Measurements from ENCODE around the gene GAPDHS. TPM values are rescaled to one million over a fixed set of nuclear protein-coding genes. Genes with fewer than 3 reads are reported as not detected.

GAPDHS gene
- total and polyA plus RNA-seq, 2 of the 4 experiments (the other 2 are of a cell fraction) = not detected

GRCh38 chr19:35563207-35563829, 30.1 kb downstream of the GAPDHS start, which contains the start of gene ATP4A:
Gene ATP4A, minus strand, starts transcription at chr19:35563658. Its CDS starts 29 bp downstream, at chr19:35563629.
- H3K36me3 ChIP-seq (ENCODE audit: control insufficient read depth, insufficient read depth, low read length) = no peaks in the 10 kb centered on the region
- H3K4me2 ChIP-seq (ENCODE audit: low read depth, low read length) = no peak within 1 kb of the TSS
- ChIA-PET POLR2A (ENCODE audit: unreplicated experiment) (no interaction called here), CTCF (no interaction called here)
- H3K4ac ChIP-seq (ENCODE audit: low read depth, low read length) = no peak within 1 kb of the TSS
- H4K5ac ChIP-seq (ENCODE audit: low read depth, low read length) = no peak within 1 kb of the TSS
- no peak within 1 kb of the TSS for H4K8ac ChIP-seq (ENCODE audit: low read depth in 2 of 2, low read length in 2 of 2)
- H3K27ac ChIP-seq (ENCODE audit: insufficient read depth, low read length) = no peak within 1 kb of the TSS
- H2BK5ac ChIP-seq (ENCODE audit: low read depth, low read length, poor library complexity, severe bottlenecking) = no peak within 1 kb of the TSS
- TF ChIP-seq POLR2A (IDR thresholded peaks at IDR 0.05; ENCODE audit: low read depth, low read length) (no peak), ELK1 (IDR thresholded peaks at IDR 0.05; ENCODE audit: borderline replicate concordance, low read depth, low read length) (no peak), CHD1 (IDR thresholded peaks at IDR 0.05; ENCODE audit: low read depth, low read length) (no peak), SMC3 (IDR thresholded peaks at IDR 0.05; ENCODE audit: low read depth, low read length) (no peak), BHLHE40 (IDR thresholded peaks at IDR 0.05; ENCODE audit: low read depth, low read length) (no peak), CEBPB (IDR thresholded peaks at IDR 0.05; ENCODE audit: low read depth, low read length) (no peak), MAZ (IDR thresholded peaks at IDR 0.05; ENCODE audit: borderline replicate concordance, low read depth, low read length) (no peak), CTCF (conservative IDR thresholded peaks at IDR 0.05; ENCODE audit: low read depth, low read length) (no peak), RFX5 (IDR thresholded peaks at IDR 0.05; ENCODE audit: low read depth, low read length) (no peak), RAD21 (IDR thresholded peaks at IDR 0.05; ENCODE audit: low read length) (no peak), MAFK (IDR thresholded peaks at IDR 0.05; ENCODE audit: low read depth, low read length) (no peak), RCOR1 (IDR thresholded peaks at IDR 0.05; ENCODE audit: insufficient replicate concordance, low read length) (no peak), FOS (IDR thresholded peaks at IDR 0.05; ENCODE audit: low read depth, low read length) (no peak), MXI1 (IDR thresholded peaks at IDR 0.05; ENCODE audit: borderline replicate concordance, low read depth, low read length) (no peak), USF2 (IDR thresholded peaks at IDR 0.05; ENCODE audit: low read depth, low read length) (no peak), NFE2L2 (IDR thresholded peaks at IDR 0.05; ENCODE audit: low read depth, low read length) (no peak)
- H3K4me3 ChIP-seq (ENCODE audit: insufficient read depth, low read depth, low read length) = no peak within 1 kb of the TSS
- in situ Hi-C loops (cut with MboI; ENCODE audit: low sequenced_read_pairs) (no loop called here), intact Hi-C loops (cut with micrococcal nuclease) (no loop called here), dilution Hi-C loops (cut with HindIII; ENCODE audit: low sequenced_read_pairs, unreplicated experiment) (no loop called here)
- no peak within 1 kb of the TSS for H3K14ac ChIP-seq (replicated peaks; ENCODE audit: low read depth, low read length)
- peaks cover 35% of the 10 kb centered on the region for H3K27me3 ChIP-seq (ENCODE audit: control insufficient read depth, insufficient read depth, low read length)
- no peak within 1 kb of the TSS for H2AK5ac ChIP-seq (ENCODE audit: low read depth, low read length)
- H3K9ac ChIP-seq (ENCODE audit: low read depth, low read length) = no peak within 1 kb of the TSS
- no peak within 1 kb of the TSS for H2AFZ ChIP-seq (replicated peaks; ENCODE audit: low read length, poor library complexity)
- no peak for DNase-seq
- H3K79me1 ChIP-seq (ENCODE audit: low read depth in 1 of 2, low read length in 2 of 2) = no peaks in the 10 kb centered on the region
- no peak within 1 kb of the TSS for H2AK9ac ChIP-seq (replicated peaks; ENCODE audit: low read depth, low read length, poor library complexity)
- BruUV-seq (replicated peaks) = no TSS peak
- no peak within 1 kb of the TSS for H3K18ac ChIP-seq (ENCODE audit: low read depth, low read length)
- 89% methylated on average over 4 of the region's 15 CpGs; no CpG with 5 or more reads in 1 of the 2 experiments for WGBS, 2 experiments (ENCODE audit: extremely low coverage in 2 of 2, insufficient read length in 1 of 2)
- H4K91ac ChIP-seq (ENCODE audit: insufficient read depth, low read depth, low read length) = no peak within 1 kb of the TSS
- no peak within 1 kb of the TSS for H3K23ac ChIP-seq (ENCODE audit: low read depth, low read length)
- no peak for ATAC-seq (ENCODE audit: low read depth)
- no peaks in the 10 kb centered on the region for H4K20me1 ChIP-seq (ENCODE audit: insufficient read depth, low read length)
- no peaks in the 10 kb centered on the region for H3K4me1 ChIP-seq (ENCODE audit: control insufficient read depth, insufficient read depth, low read length)
- H3K9me1 ChIP-seq (ENCODE audit: insufficient read depth, low read length) = 0 out of 2 replicates have a peak, but pooled peaks cover under 1% of the 10 kb centered on the region
- H2BK15ac ChIP-seq (ENCODE audit: low read depth, low read length) = no peak within 1 kb of the TSS
- no peaks in the 10 kb centered on the region for H3K9me3 ChIP-seq (ENCODE audit: control insufficient read depth, insufficient read depth, low read length)
- H2BK120ac ChIP-seq (ENCODE audit: low read depth, low read length) = no peak within 1 kb of the TSS
- H2BK20ac ChIP-seq (ENCODE audit: low read depth, low read length) = no peak within 1 kb of the TSS
- no peak within 1 kb of the TSS for H3K56ac ChIP-seq (ENCODE audit: extremely low read depth, insufficient read depth, low read length)
